ENCODE measurements around the gene DRD4. TPM values are rescaled to one million over a fixed set of nuclear protein-coding genes. Genes with fewer than 3 reads are reported as not detected.
A peak's percentile ranks its signal among the peaks of the same experiment; 100 is the strongest.
"Not testable (repeated sequence)": the region's sequence is repeated elsewhere in the genome, so short reads cannot be mapped to it uniquely, and the experiment has no call there.

Gene DRD4
- total RNA-seq, 2 donors from 2014 or later, result 0.68 TPM

GRCh38 chr11:686451-687243, 49.6 kb downstream of the DRD4 start:
- peaks cover 0 to 5% of the 10 kb centered on the region in 2 donors for H3K36me3 ChIP-seq
- H3K27me3 ChIP-seq (replicated peaks; ENCODE audit: insufficient read depth), result no peaks in the 10 kb centered on the region
- peaks cover 7% of the 10 kb centered on the region for H3K4me1 ChIP-seq (replicated peaks)
- intact Hi-C loops (cut with DNase I), result no loop called here
- no peak overlapping the region for H3K4me3 ChIP-seq
- TF ChIP-seq POLR2A (IDR thresholded peaks at IDR 0.05) (no peak), POLR2AphosphoS5 (IDR thresholded peaks at IDR 0.05) (no peak), CTCF (IDR thresholded peaks at IDR 0.05) (no peak)
- H3K9me3 ChIP-seq, result no peaks in the 10 kb centered on the region
- 94% methylated on average over 30 of the region's 30 CpGs for WGBS
- no peak for DNase-seq (ENCODE audit: low spot score)
- no peak overlapping the region for H3K27ac ChIP-seq

GRCh38 chr11:687751-688150, 50.7 kb downstream of the DRD4 start:
- H3K4me1 ChIP-seq (replicated peaks), result peaks cover 7% of the 10 kb centered on the region
- H3K27ac ChIP-seq, result no peak overlapping the region
- intact Hi-C loops (cut with DNase I), result no loop called here
- WGBS, result 96% methylated on average over 13 of the region's 13 CpGs
- H3K9me3 ChIP-seq, result no peaks in the 10 kb centered on the region
- no peaks in the 10 kb centered on the region for H3K27me3 ChIP-seq (replicated peaks; ENCODE audit: insufficient read depth)
- H3K4me3 ChIP-seq, result no peak overlapping the region
- TF ChIP-seq CTCF (IDR thresholded peaks at IDR 0.05) (no peak), POLR2A (IDR thresholded peaks at IDR 0.05) (no peak), POLR2AphosphoS5 (IDR thresholded peaks at IDR 0.05) (no peak)
- H3K36me3 ChIP-seq, result peaks cover 0 to 5% of the 10 kb centered on the region in 2 donors
- DNase-seq (ENCODE audit: low spot score), result no peak

- Histone ChIP-seq H3K4me3 (no peak overlapping the region), H3K36me3 (peaks cover 0 to 5% of the 10 kb centered on the region in 2 donors), H3K4me1 (replicated peaks) (peaks cover 14% of the 10 kb centered on the region), H3K27ac (peak overlapping the region in 1 of 2 donors; percentile 0), H3K9me3 (no peaks in the 10 kb centered on the region), H3K27me3 (replicated peaks; ENCODE audit: insufficient read depth) (no peaks in the 10 kb centered on the region)
- no peak for DNase-seq (ENCODE audit: low spot score)
- TF ChIP-seq POLR2AphosphoS5 (IDR thresholded peaks at IDR 0.05) (no peak), CTCF (IDR thresholded peaks at IDR 0.05) (no peak), POLR2A (IDR thresholded peaks at IDR 0.05) (no peak)
- intact Hi-C loops (cut with DNase I), result no loop called here
- 75% methylated on average over 9 of the region's 9 CpGs for WGBS
Observed at GRCh38 chr11:688681-689080, 51.6 kb downstream of the DRD4 start.

GRCh38 chr11:689625-690024, 52.6 kb downstream of the DRD4 start:
- Histone ChIP-seq H3K4me3 (no peak overlapping the region), H3K4me1 (replicated peaks) (peaks cover 23% of the 10 kb centered on the region), H3K27me3 (replicated peaks; ENCODE audit: insufficient read depth) (no peaks in the 10 kb centered on the region), H3K27ac (peak overlapping the region; percentile 58 to 99), H3K36me3 (peaks cover 0 to 5% of the 10 kb centered on the region in 2 donors), H3K9me3 (no peaks in the 10 kb centered on the region)
- peak; percentile 60 for DNase-seq (ENCODE audit: low spot score)
- TF ChIP-seq CTCF (IDR thresholded peaks at IDR 0.05) (no peak), POLR2AphosphoS5 (IDR thresholded peaks at IDR 0.05) (peak; percentile 78), POLR2A (IDR thresholded peaks at IDR 0.05) (no peak)
- intact Hi-C loops (cut with DNase I), result no loop called here
- WGBS, result 52% methylated on average over 7 of the region's 7 CpGs

- H3K4me3 ChIP-seq; intact Hi-C loops (cut with DNase I); DNase-seq (ENCODE audit: low spot score); H3K36me3 ChIP-seq; H3K27me3 ChIP-seq (replicated peaks; ENCODE audit: insufficient read depth); H3K9me3 ChIP-seq: not testable (repeated sequence)
- Histone ChIP-seq H3K27ac (peak overlapping the region; percentile 4 to 99), H3K4me1 (replicated peaks) (peaks cover 23% of the 10 kb centered on the region)
- WGBS, result 96% methylated on average over 3 of the region's 3 CpGs
Observed at GRCh38 chr11:690244-690643, 53.2 kb downstream of the DRD4 start.

Other genes with a start within 250 kb of the DRD4 start
- gene PKP3, start 243.1 kb upstream of the DRD4 start, total RNA-seq, result 10 to 100 TPM; 58.6 to 88.4 TPM
- gene SIGIRR, start 222.3 kb upstream of the DRD4 start, total RNA-seq, result 10 to 100 TPM; 40.4 to 75.6 TPM
- gene ANO9, start 195.3 kb upstream of the DRD4 start, total RNA-seq, result 1 to 10 TPM; 8.4 to 9.1 TPM
- gene PTDSS2, start 187.0 kb upstream of the DRD4 start, total RNA-seq, result 10 to 100 TPM; 46.3 to 50.3 TPM
- gene RNH1, start 130.0 kb upstream of the DRD4 start, total RNA-seq, result 100 to 1,000 TPM; 221 to 272 TPM
- gene HRAS, start 101.7 kb upstream of the DRD4 start, total RNA-seq, result 10 to 100 TPM; 47.0 to 62.8 TPM
- 1 to 10 TPM; 1.9 to 9.1 TPM for gene LRRC56, start 99.7 kb upstream of the DRD4 start, total RNA-seq
- 10 to 100 TPM in 1 of 2 donors, 1 to 10 TPM in 1; 8.7 to 19.2 TPM for gene LMNTD2, start 76.5 kb upstream of the DRD4 start, total RNA-seq
- gene RASSF7, start 76.3 kb upstream of the DRD4 start, total RNA-seq, result 100 to 1,000 TPM in 1 of 2 donors, 10 to 100 TPM in 1; 49.4 to 107 TPM
- 10 to 100 TPM; 20.8 to 55.2 TPM for gene PHRF1, start 60.8 kb upstream of the DRD4 start, total RNA-seq
- 10 to 100 TPM; 34.7 to 39.8 TPM for gene IRF7, start 21.3 kb upstream of the DRD4 start, total RNA-seq
- under 1 TPM in 1 of 2 donors, not detected in 1; 0.34 TPM for gene CDHR5, start 12.3 kb upstream of the DRD4 start, total RNA-seq
- not detected for gene SCT, start 10.1 kb upstream of the DRD4 start, total RNA-seq
- gene DEAF1, start 58.0 kb downstream of the DRD4 start, total RNA-seq, result 100 to 1,000 TPM in 1 of 2 donors, 10 to 100 TPM in 1; 53.5 to 102 TPM
- 10 to 100 TPM; 66.0 to 70.9 TPM for gene TMEM80, start 58.5 kb downstream of the DRD4 start, total RNA-seq
- gene EPS8L2, start 69.0 kb downstream of the DRD4 start, total RNA-seq, result 100 to 1,000 TPM in 1 of 2 donors, 10 to 100 TPM in 1; 92.1 to 114 TPM
- 100 to 1,000 TPM; 124 to 285 TPM for gene TALDO1, start 110.2 kb downstream of the DRD4 start, total RNA-seq
- gene GATD1, start 140.2 kb downstream of the DRD4 start, total RNA-seq, result 10 to 100 TPM; 29.9 to 72.3 TPM
- gene CEND1, start 152.8 kb downstream of the DRD4 start, total RNA-seq, result 1 to 10 TPM in 1 of 2 donors, under 1 TPM in 1; 0.18 to 1.6 TPM
- gene SLC25A22, start 161.0 kb downstream of the DRD4 start, total RNA-seq, result 10 to 100 TPM; 21.2 to 43.2 TPM
- gene PIDD1, start 168.0 kb downstream of the DRD4 start, total RNA-seq, result 10 to 100 TPM; 15.3 to 60.5 TPM
- 100 to 1,000 TPM; 431 to 906 TPM for gene RPLP2, start 172.7 kb downstream of the DRD4 start, total RNA-seq
- gene PNPLA2, start 181.6 kb downstream of the DRD4 start, total RNA-seq, result 100 to 1,000 TPM in 1 of 2 donors, 10 to 100 TPM in 1; 61.8 to 115 TPM
- gene CRACR2B, start 190.7 kb downstream of the DRD4 start, total RNA-seq, result 10 to 100 TPM; 23.2 to 83.0 TPM
- gene CD151, start 195.7 kb downstream of the DRD4 start, total RNA-seq, result 100 to 1,000 TPM; 313 to 362 TPM
- gene POLR2L, start 205.3 kb downstream of the DRD4 start, total RNA-seq, result 10 to 100 TPM; 64.5 to 91.1 TPM
- gene TSPAN4, start 205.6 kb downstream of the DRD4 start, total RNA-seq, result 10 to 100 TPM; 48.8 to 94.9 TPM

Data from prostate gland (tissue), 2 donors.